SJSA1 (cell line): ENCODE data around the gene PEA15. TPM values are rescaled to one million over a fixed set of nuclear protein-coding genes. Genes with fewer than 3 reads are reported as not detected.

Experiments used
- DNase-seq, 2 experiments: peaks; one replicate each; pipeline ENCODE4 v3.0.0-alpha.2; 2015 to 2020; ENCODE audit warnings: low spot score in 2 of 2, low read depth in 1 of 2
- H3K27ac ChIP-seq: fragments of 250-450 bp; sonication (Bioruptor Pico); 2 replicates; pipeline ENCODE4 v1.5.1; 2020; ENCODE audit warnings: mild to moderate bottlenecking, moderate library complexity
- H3K27me3 ChIP-seq: fragments of 250-450 bp; sonication (Bioruptor Pico); replicated peaks from 2 replicates; pipeline ENCODE4 v1.5.1; 2020; ENCODE audit warnings: mild to moderate bottlenecking, moderate library complexity
- H3K36me3 ChIP-seq: fragments of 250-450 bp; sonication (Bioruptor Pico); 2 replicates; pipeline ENCODE4 v1.5.1; 2020; ENCODE audit warnings: mild to moderate bottlenecking
- H3K4me1 ChIP-seq: fragments of 250-450 bp; sonication (Bioruptor Pico); replicated peaks from 2 replicates; pipeline ENCODE4 v1.6.1; 2021; ENCODE audit warnings: mild to moderate bottlenecking
- H3K4me3 ChIP-seq: fragments of 250-450 bp; sonication (Bioruptor Pico); 2 replicates; pipeline ENCODE4 v1.5.1; 2020; ENCODE audit warnings: mild to moderate bottlenecking
- H3K9me3 ChIP-seq: fragments of 250-450 bp; sonication (Bioruptor Pico); replicated peaks from 2 replicates; pipeline ENCODE4 v1.5.1; 2020; ENCODE audit warnings: mild to moderate bottlenecking
- total RNA-seq: library from RNA; depleted of rRNA; stranded (reverse); fragments of >200 nt; shearing (Covaris generic); gene quantifications from 2 replicates; pipeline ENCODE4 v1.2.3, GENCODE V29; 2014

Gene PEA15
- total RNA-seq, 1 experiment from 2014 or later, result 321 TPM

- DNase-seq, result no peak
- Histone ChIP-seq H3K27ac (no peak overlapping the region), H3K36me3 (peaks cover 26% of the 10 kb centered on the region), H3K9me3 (no peaks in the 10 kb centered on the region), H3K4me1 (peaks cover 15% of the 10 kb centered on the region), H3K4me3 (no peak overlapping the region), H3K27me3 (no peaks in the 10 kb centered on the region)
Observed at GRCh38 chr1:160245434-160245833, 40.2 kb downstream of the PEA15 start.

- H3K36me3 ChIP-seq, result peaks cover 15% of the 10 kb centered on the region
- DNase-seq, result no peak
- no peaks in the 10 kb centered on the region for H3K9me3 ChIP-seq
- no peak overlapping the region for H3K4me3 ChIP-seq
- no peak overlapping the region for H3K27ac ChIP-seq
- H3K27me3 ChIP-seq, result no peaks in the 10 kb centered on the region
- peaks cover 15% of the 10 kb centered on the region for H3K4me1 ChIP-seq
Observed at GRCh38 chr1:160247053-160247452, 41.9 kb downstream of the PEA15 start.

- no peak for DNase-seq
- peaks cover 15% of the 10 kb centered on the region for H3K4me1 ChIP-seq
- H3K4me3 ChIP-seq, result no peak overlapping the region
- no peak overlapping the region for H3K27ac ChIP-seq
- no peaks in the 10 kb centered on the region for H3K9me3 ChIP-seq
- H3K36me3 ChIP-seq, result no peaks in the 10 kb centered on the region; the same call in 1 of the 2 replicates
- no peaks in the 10 kb centered on the region for H3K27me3 ChIP-seq
Observed at GRCh38 chr1:160251011-160251410, 45.8 kb downstream of the PEA15 start.

GRCh38 chr1:160251687-160252526, 46.7 kb downstream of the PEA15 start:
- peaks cover 15% of the 10 kb centered on the region for H3K4me1 ChIP-seq
- DNase-seq, result peak; percentile 46 to 69
- no peak overlapping the region for H3K27ac ChIP-seq
- no peak overlapping the region for H3K4me3 ChIP-seq
- H3K9me3 ChIP-seq, result no peaks in the 10 kb centered on the region
- H3K36me3 ChIP-seq, result no peaks in the 10 kb centered on the region; the same call in 1 of the 2 replicates
- H3K27me3 ChIP-seq, result no peaks in the 10 kb centered on the region

GRCh38 chr1:160255781-160256300, 50.7 kb downstream of the PEA15 start:
- Histone ChIP-seq H3K36me3 (peaks cover 4% of the 10 kb centered on the region), H3K27ac (no peak overlapping the region), H3K27me3 (no peaks in the 10 kb centered on the region), H3K4me3 (no peak overlapping the region), H3K4me1 (peaks cover 7% of the 10 kb centered on the region), H3K9me3 (no peaks in the 10 kb centered on the region)
- no peak for DNase-seq

GRCh38 chr1:160256396-160257046, 51.3 kb downstream of the PEA15 start:
- Histone ChIP-seq H3K4me1 (peaks cover 13% of the 10 kb centered on the region), H3K4me3 (no peak overlapping the region), H3K27me3 (no peaks in the 10 kb centered on the region), H3K36me3 (peaks cover 4% of the 10 kb centered on the region), H3K27ac (no peak overlapping the region), H3K9me3 (no peaks in the 10 kb centered on the region)
- no peak for DNase-seq

GRCh38 chr1:160257411-160258015, 52.3 kb downstream of the PEA15 start:
- Histone ChIP-seq H3K4me1 (peaks cover 13% of the 10 kb centered on the region), H3K27me3 (no peaks in the 10 kb centered on the region), H3K27ac (no peak overlapping the region), H3K9me3 (no peaks in the 10 kb centered on the region), H3K36me3 (peaks cover 9% of the 10 kb centered on the region), H3K4me3 (no peak overlapping the region)
- no peak for DNase-seq

GRCh38 chr1:160258177-160258798, 53.1 kb downstream of the PEA15 start:
- no peaks in the 10 kb centered on the region for H3K9me3 ChIP-seq
- peaks cover 9% of the 10 kb centered on the region for H3K36me3 ChIP-seq
- no peaks in the 10 kb centered on the region for H3K27me3 ChIP-seq
- no peak for DNase-seq
- peaks cover 13% of the 10 kb centered on the region for H3K4me1 ChIP-seq
- H3K27ac ChIP-seq, result no peak overlapping the region
- no peak overlapping the region for H3K4me3 ChIP-seq

GRCh38 chr1:160260406-160261382, 55.5 kb downstream of the PEA15 start:
- Histone ChIP-seq H3K36me3 (peaks cover 9% of the 10 kb centered on the region), H3K27me3 (no peaks in the 10 kb centered on the region), H3K4me1 (peaks cover 13% of the 10 kb centered on the region), H3K4me3 (peak overlapping the region; percentile 75), H3K9me3 (no peaks in the 10 kb centered on the region), H3K27ac (peak overlapping the region; percentile 89)
- DNase-seq, result peak; percentile 60 to 87

- no peaks in the 10 kb centered on the region for H3K27me3 ChIP-seq
- H3K9me3 ChIP-seq, result no peaks in the 10 kb centered on the region
- peaks cover 9% of the 10 kb centered on the region for H3K36me3 ChIP-seq
- H3K4me3 ChIP-seq, result peak overlapping the region; percentile 75
- H3K27ac ChIP-seq, result peak overlapping the region; percentile 89
- H3K4me1 ChIP-seq, result peaks cover 13% of the 10 kb centered on the region
- DNase-seq, result peak; percentile 82 to 94
Observed at GRCh38 chr1:160261556-160261892, 56.3 kb downstream of the PEA15 start.

GRCh38 chr1:160261893-160262794, 57.0 kb downstream of the PEA15 start, which contains the start of gene DCAF8:
Gene DCAF8 (minus strand): TSS chr1:160262549. CDS start chr1:160244008, 18,541 bp downstream.
- Histone ChIP-seq H3K9me3 (no peaks in the 10 kb centered on the region), H3K36me3 (peaks cover 9% of the 10 kb centered on the region), H3K27ac (peak within 1 kb of the TSS; percentile 89), H3K27me3 (no peaks in the 10 kb centered on the region), H3K4me1 (peaks cover 13% of the 10 kb centered on the region), H3K4me3 (peak within 1 kb of the TSS; percentile 75)
- DNase-seq, result peak; percentile 97 to 98

- H3K4me1 ChIP-seq, result peaks cover 13% of the 10 kb centered on the region
- H3K27me3 ChIP-seq, result no peaks in the 10 kb centered on the region
- H3K27ac ChIP-seq, result no peak overlapping the region
- H3K9me3 ChIP-seq, result no peaks in the 10 kb centered on the region
- H3K4me3 ChIP-seq, result no peak overlapping the region
- no peak for DNase-seq
- H3K36me3 ChIP-seq, result peaks cover 4% of the 10 kb centered on the region; the same call in 1 of the 2 replicates
Observed at GRCh38 chr1:160264795-160265307, 59.7 kb downstream of the PEA15 start.
